ENCODE measurements around the gene DLGAP1. TPM values are rescaled to one million over a fixed set of nuclear protein-coding genes. Genes with fewer than 3 reads are reported as not detected.
A peak's percentile ranks its signal among the peaks of the same experiment; 100 is the strongest.

The DLGAP1 gene
- total and polyA plus RNA-seq, 2 of the 8 experiments (the other 6 are each of a cell fraction or from before 2014, with no cell fraction given), result 11.8 to 16.9 TPM

GRCh38 chr18:3451989-3452749 lies 1002.9 kb downstream of the DLGAP1 start:
- no peak overlapping the region for H3K23ac ChIP-seq (ENCODE audit: insufficient read length)
- peak overlapping the region; percentile 29; the same call in 1 of the 2 replicates for H2AK5ac ChIP-seq (ENCODE audit: low read depth, low read length)
- peak overlapping the region; percentile 91 for H3K18ac ChIP-seq (ENCODE audit: extremely low read depth, low read length)
- H2BK12ac ChIP-seq (ENCODE audit: low read depth, low read length), result no peak overlapping the region; the same call in 1 of the 2 replicates
- H2BK5ac ChIP-seq (ENCODE audit: low read depth, low read length), result peak overlapping the region; percentile 91
- no peak overlapping the region for H3K14ac ChIP-seq (ENCODE audit: insufficient read length)
- H3K27me3 ChIP-seq (replicated peaks in 1 of 4; ENCODE audit: control insufficient read depth in 3 of 4, extremely low read depth in 1 of 4, insufficient read depth in 3 of 4, low read length in 3 of 4), result no peaks in the 10 kb centered on the region
- no peak for FAIRE-seq
- peaks cover 0 to 33% (median 12%) of the 10 kb centered on the region in 4 experiments; a peak in 6 of 8 replicates for H3K36me3 ChIP-seq (ENCODE audit: control insufficient read depth in 2 of 4, insufficient read depth in 4 of 4, low read length in 3 of 4)
- H3K4ac ChIP-seq (replicated peaks; ENCODE audit: insufficient read length, low read depth, low read length), result peak overlapping the region; percentile 40
- peak in 1 of 2 experiments; percentile 50 for DNase-seq (ENCODE audit: low read depth in 1 of 2, low spot score in 2 of 2)
- H3K4me1 ChIP-seq (replicated peaks in 1 of 4; ENCODE audit: control insufficient read depth in 3 of 4, insufficient read depth in 4 of 4, low read length in 3 of 4), result peaks cover 6 to 17% (median 10%) of the 10 kb centered on the region in 4 experiments; a peak in 6 of 7 replicates
- H3K27ac ChIP-seq (ENCODE audit: low read depth, low read length), result peak overlapping the region; percentile 72; the same call in 1 of the 2 replicates
- peak overlapping the region; percentile 67 to 95 for H3K4me2 ChIP-seq (ENCODE audit: insufficient read depth in 1 of 2, low read depth in 2 of 2, low read length in 2 of 2)
- H3K23me2 ChIP-seq (ENCODE audit: low read depth, low read length), result peaks cover 21% of the 10 kb centered on the region
- CTCF ChIA-PET (ENCODE audit: partially characterized antibody), result interaction anchor here (0.9 to 4.7 kb wide), 13 partner anchors 11 to 214 kb away, joined by 3 to 28 read pairs (median 10); no protein-coding TSS in a partner anchor
- H3K79me1 ChIP-seq (ENCODE audit: low read depth, low read length), result no peaks in the 10 kb centered on the region
- H2AFZ ChIP-seq (ENCODE audit: low read length), result no peak overlapping the region
- H3K9me3 ChIP-seq (ENCODE audit: insufficient read depth in 2 of 2, low read depth in 1 of 2, low read length in 1 of 2), result no peaks in the 10 kb centered on the region
- peak overlapping the region; percentile 84 for H4K91ac ChIP-seq (replicated peaks; ENCODE audit: insufficient read length, low read length)
- H2BK120ac ChIP-seq (replicated peaks; ENCODE audit: low read depth, low read length), result peak overlapping the region; percentile 82
- peak overlapping the region; percentile 96 to 99 (median 98) for H3K4me3 ChIP-seq (ENCODE audit: extremely low read depth in 1 of 4, insufficient read depth in 2 of 4, low read depth in 3 of 4, low read length in 4 of 4)
- no peak overlapping the region for H2BK15ac ChIP-seq (ENCODE audit: low read length)
- peak overlapping the region; percentile 77 to 92 (median 84) for H3K9ac ChIP-seq (replicated peaks in 1 of 4; ENCODE audit: extremely low read depth in 1 of 4, low read depth in 3 of 4, low read length in 3 of 4)
- H4K5ac ChIP-seq (ENCODE audit: insufficient read length, low read depth, low read length), result peak overlapping the region; percentile 87
- POLR2A ChIA-PET (ENCODE audit: partially characterized antibody), result interaction anchor here (1.1 to 8.2 kb wide), 15 partner anchors 10 to 213 kb away, joined by 3 to 68 read pairs (median 7); no protein-coding TSS in a partner anchor
- peaks cover 2 to 7% of the 10 kb centered on the region in 2 experiments for H4K20me1 ChIP-seq (replicated peaks in 1 of 2; ENCODE audit: control insufficient read depth in 1 of 2, insufficient read depth in 2 of 2, low read length in 2 of 2)
- H3K56ac ChIP-seq (replicated peaks; ENCODE audit: insufficient read length, low read depth, low read length), result peak overlapping the region; percentile 95
- 0% methylated on average over 34 of the region's 53 CpGs; no CpG with 5 or more reads in 1 of the 2 experiments for WGBS, 2 experiments (ENCODE audit: extremely low coverage in 1 of 2, insufficient coverage in 1 of 2, insufficient read length in 1 of 2, insufficient replicate concordance in 2 of 2, low coverage in 1 of 2, low lambda C conversion rate in 2 of 2, missing lambda C conversion rate in 1 of 2)
- peaks cover 36 to 86% of the 10 kb centered on the region in 2 experiments for H3K79me2 ChIP-seq (ENCODE audit: control insufficient read depth in 1 of 2, insufficient read depth in 2 of 2, low read length in 2 of 2)
- 0 out of 2 replicates have a peak overlapping the region, but pooled peaks have one; percentile 32 for H2BK20ac ChIP-seq (ENCODE audit: low read length)
- peak overlapping the region; percentile 72 for H4K8ac ChIP-seq (ENCODE audit: extremely low read depth, insufficient read depth, low read length)
- TF ChIP-seq JUN (IDR thresholded peaks at IDR 0.05; ENCODE audit: low read depth, low read length) (no peak), E2F6 (IDR thresholded peaks at IDR 0.05) (no peak), POLR2A (IDR thresholded peaks at IDR 0.05; ENCODE audit: control extremely low read depth in 1 of 2, low read depth in 2 of 2, low read length in 2 of 2) (peak; percentile 27 to 31; a peak in 2 of 3 replicates), SRF (IDR thresholded peaks at IDR 0.05; ENCODE audit: low read depth, low read length) (no peak), KDM1A (IDR thresholded peaks at IDR 0.05; ENCODE audit: borderline replicate concordance, low read length) (no peak), KDM4A (IDR thresholded peaks at IDR 0.05; ENCODE audit: low read depth, low read length, severe bottlenecking) (peak; percentile 14), TBP (IDR thresholded peaks at IDR 0.05; ENCODE audit: low read depth, low read length) (0 out of 2 replicates have a peak, but pooled peaks have one; percentile 11), SIN3A (conservative IDR thresholded peaks at IDR 0.05 in 1 of 2, IDR thresholded peaks at IDR 0.05 in 1 of 2; ENCODE audit: low read depth in 1 of 2, low read length in 2 of 2) (0 out of 4 replicates have a peak, but pooled peaks have one; percentile 18 to 66), RBBP5 (IDR thresholded peaks at IDR 0.05; ENCODE audit: borderline replicate concordance, low read depth, low read length) (0 out of 2 replicates have a peak, but pooled peaks have one; percentile 33), TAF7 (optimal IDR thresholded peaks at IDR 0.05; ENCODE audit: borderline replicate concordance, low read depth, low read length) (peak; percentile 6)
